Measurements from ENCODE around the gene THRB.

- TF ChIP-seq CTCF (IDR thresholded peaks at IDR 0.05), result no peak
- TF ChIP-seq POLR2A (IDR thresholded peaks at IDR 0.05), result no peak
- no peak for TF ChIP-seq EP300 (IDR thresholded peaks at IDR 0.05)
These were observed 283.3 kb downstream of the THRB start for GRCh38 chr3:24211381-24211780.
